Mesendoderm (in vitro differentiated cells): ENCODE results near the gene ZXDC.
A peak's percentile ranks its signal among the peaks of the same experiment; 100 is the strongest.

Experiments
- DNase-seq: peaks from one replicate; pipeline ENCODE4 v3.0.0; 2013
- H2AK5ac ChIP-seq: 2 replicates; pipeline ENCODE4 v1.6.1; 2013; ENCODE audit warnings: low read length, inconsistent platforms
- H2BK120ac ChIP-seq: 2 replicates; pipeline ENCODE4 v1.6.1; 2013; ENCODE audit warnings: low read depth, mild to moderate bottlenecking, low read length, moderate library complexity, mixed read lengths
- H2BK15ac ChIP-seq: replicated peaks from 2 replicates; pipeline ENCODE4 v1.6.1; 2013; ENCODE audit warnings: low read depth, mild to moderate bottlenecking, moderate library complexity
- H2BK5ac ChIP-seq: 2 replicates; pipeline ENCODE4 v1.6.1; 2013; ENCODE audit warnings: low read length, inconsistent platforms
- H3K18ac ChIP-seq: 2 replicates; pipeline ENCODE4 v1.6.1; 2013; ENCODE audit warnings: mild to moderate bottlenecking, low read length, mixed read lengths
- H3K23ac ChIP-seq: one replicate; pipeline ENCODE4 v1.6.1; 2013; ENCODE audit warnings: low read length
- H3K27ac ChIP-seq: 2 replicates; pipeline ENCODE4 v1.5.1; 2013; ENCODE audit warnings: low read depth, mild to moderate bottlenecking, inconsistent platforms, low read length, moderate library complexity
- H3K27me3 ChIP-seq: 2 replicates; pipeline ENCODE4 v1.6.1; 2013; ENCODE audit warnings: low read length, control low read depth, mild to moderate bottlenecking, inconsistent platforms; ENCODE audit not compliant: insufficient read depth, poor library complexity
- H3K36me3 ChIP-seq: 2 replicates; pipeline ENCODE4 v1.6.1; 2013; ENCODE audit warnings: low read length, inconsistent platforms; ENCODE audit not compliant: control insufficient read depth, insufficient read depth
- H3K4ac ChIP-seq: one replicate; pipeline ENCODE4 v1.6.1; 2013; ENCODE audit warnings: low read depth, mild to moderate bottlenecking, low read length, moderate library complexity
- H3K4me1 ChIP-seq: 2 replicates; pipeline ENCODE4 v1.6.1; 2013; ENCODE audit warnings: low read depth, low read length, inconsistent platforms; ENCODE audit not compliant: control insufficient read depth
- H3K4me2 ChIP-seq: 2 replicates; pipeline ENCODE4 v1.6.1; 2013; ENCODE audit warnings: low read length
- H3K4me3 ChIP-seq: 2 replicates; pipeline ENCODE4 v1.5.1; 2013; ENCODE audit warnings: mild to moderate bottlenecking, low read length
- H3K56ac ChIP-seq: one replicate; pipeline ENCODE4 v1.6.1; 2013; ENCODE audit warnings: low read length
- H3K79me1 ChIP-seq: 2 replicates; pipeline ENCODE4 v1.6.1; 2013; ENCODE audit warnings: low read length, inconsistent platforms
- H3K79me2 ChIP-seq: 2 replicates; pipeline ENCODE4 v1.6.1; 2013; ENCODE audit warnings: mild to moderate bottlenecking, low read length; ENCODE audit not compliant: control insufficient read depth, insufficient read depth
- H3K9ac ChIP-seq: 2 replicates; pipeline ENCODE4 v1.6.1; 2013; ENCODE audit warnings: low read length, inconsistent platforms
- H4K5ac ChIP-seq: one replicate; pipeline ENCODE4 v1.6.1; 2013; ENCODE audit warnings: low read length
- H4K8ac ChIP-seq: one replicate; pipeline ENCODE4 v1.6.1; 2013; ENCODE audit warnings: low read depth, mild to moderate bottlenecking, control low read depth, low read length, moderate library complexity
- WGBS: extraction: QIAGEN DNeasy Blood & Tissue Kit; methylation state at CpG from one replicate; pipeline ENCODE4 v1.1.7; 2013; ENCODE audit warnings: low lambda C conversion rate, missing lambda C conversion rate; ENCODE audit not compliant: insufficient coverage; ENCODE audit errors: extremely low coverage; 5-methylcytosine and 5-hydroxymethylcytosine counted together

ZXDC gene

GRCh38 chr3:126494204-126494969 is 18.7 kb upstream of the ZXDC start:
- no peak overlapping the region for H3K23ac ChIP-seq
- no peak overlapping the region for H4K8ac ChIP-seq
- H3K56ac ChIP-seq, result no peak overlapping the region
- H3K18ac ChIP-seq, result no peak overlapping the region
- H2BK120ac ChIP-seq, result no peak overlapping the region
- H2BK15ac ChIP-seq, result no peak overlapping the region
- no peaks in the 10 kb centered on the region for H3K79me1 ChIP-seq
- no peaks in the 10 kb centered on the region for H3K27me3 ChIP-seq
- H3K79me2 ChIP-seq, result no peaks in the 10 kb centered on the region
- no peak overlapping the region for H3K4me2 ChIP-seq
- H3K4ac ChIP-seq, result no peak overlapping the region
- no peak overlapping the region for H2BK5ac ChIP-seq
- no peak overlapping the region for H4K5ac ChIP-seq
- H2AK5ac ChIP-seq, result no peak overlapping the region
- no peak overlapping the region for H3K27ac ChIP-seq
- no peaks in the 10 kb centered on the region for H3K36me3 ChIP-seq
- no peak overlapping the region for H3K9ac ChIP-seq
- H3K4me1 ChIP-seq, result no peaks in the 10 kb centered on the region
- no CpG with 5 or more reads among the region's 12 CpGs for WGBS
- DNase-seq, result no peak
- no peak overlapping the region for H3K4me3 ChIP-seq

- no peak overlapping the region for H2BK15ac ChIP-seq
- no peak overlapping the region for H3K4me2 ChIP-seq
- no peaks in the 10 kb centered on the region for H3K4me1 ChIP-seq
- no peak overlapping the region for H3K18ac ChIP-seq
- no peak overlapping the region for H3K23ac ChIP-seq
- no peak overlapping the region for H4K8ac ChIP-seq
- H2BK120ac ChIP-seq, result no peak overlapping the region
- no peak overlapping the region for H2AK5ac ChIP-seq
- H3K56ac ChIP-seq, result no peak overlapping the region
- WGBS, result no CpG with 5 or more reads among the region's 9 CpGs
- no peak overlapping the region for H3K9ac ChIP-seq
- H2BK5ac ChIP-seq, result no peak overlapping the region
- H3K4me3 ChIP-seq, result no peak overlapping the region
- no peaks in the 10 kb centered on the region for H3K79me1 ChIP-seq
- H3K36me3 ChIP-seq, result no peaks in the 10 kb centered on the region
- no peak overlapping the region for H3K4ac ChIP-seq
- no peaks in the 10 kb centered on the region for H3K79me2 ChIP-seq
- H4K5ac ChIP-seq, result no peak overlapping the region
- DNase-seq, result no peak
- H3K27me3 ChIP-seq, result no peaks in the 10 kb centered on the region
- H3K27ac ChIP-seq, result no peak overlapping the region
Observed at GRCh38 chr3:126493739-126494138, 18.0 kb upstream of the ZXDC start.

- no peak for DNase-seq
- H3K4me3 ChIP-seq, result no peak overlapping the region
- no peak overlapping the region for H3K4me2 ChIP-seq
- no peak overlapping the region for H2BK120ac ChIP-seq
- H3K27me3 ChIP-seq, result no peaks in the 10 kb centered on the region
- no CpG with 5 or more reads among the region's 14 CpGs for WGBS
- no peak overlapping the region for H3K18ac ChIP-seq
- H3K9ac ChIP-seq, result no peak overlapping the region
- H4K8ac ChIP-seq, result no peak overlapping the region
- H2AK5ac ChIP-seq, result no peak overlapping the region
- H3K79me1 ChIP-seq, result no peaks in the 10 kb centered on the region
- no peak overlapping the region for H3K27ac ChIP-seq
- H3K4ac ChIP-seq, result no peak overlapping the region
- no peak overlapping the region for H4K5ac ChIP-seq
- H3K36me3 ChIP-seq, result no peaks in the 10 kb centered on the region
- H2BK15ac ChIP-seq, result no peak overlapping the region
- H3K23ac ChIP-seq, result no peak overlapping the region
- H2BK5ac ChIP-seq, result no peak overlapping the region
- H3K79me2 ChIP-seq, result no peaks in the 10 kb centered on the region
- no peaks in the 10 kb centered on the region for H3K4me1 ChIP-seq
- H3K56ac ChIP-seq, result no peak overlapping the region
Observed at GRCh38 chr3:126493051-126493450, 17.4 kb upstream of the ZXDC start.

- Histone ChIP-seq H2BK5ac (no peak overlapping the region), H3K4ac (no peak overlapping the region), H3K23ac (no peak overlapping the region), H3K9ac (no peak overlapping the region), H3K79me1 (no peaks in the 10 kb centered on the region), H4K8ac (no peak overlapping the region), H3K4me3 (no peak overlapping the region), H2BK15ac (no peak overlapping the region), H2BK120ac (no peak overlapping the region), H3K27me3 (no peaks in the 10 kb centered on the region), H3K18ac (no peak overlapping the region), H3K36me3 (no peaks in the 10 kb centered on the region), H4K5ac (no peak overlapping the region), H3K4me1 (no peaks in the 10 kb centered on the region), H3K56ac (no peak overlapping the region), H2AK5ac (no peak overlapping the region), H3K4me2 (no peak overlapping the region), H3K27ac (no peak overlapping the region), H3K79me2 (no peaks in the 10 kb centered on the region)
- no peak for DNase-seq
- WGBS, result no CpG with 5 or more reads among the region's 21 CpGs
Observed at GRCh38 chr3:126491221-126492013, 15.7 kb upstream of the ZXDC start.

GRCh38 chr3:126490619-126491018 is 14.9 kb upstream of the ZXDC start:
- Histone ChIP-seq H2BK15ac (no peak overlapping the region), H2AK5ac (no peak overlapping the region), H3K4me2 (no peak overlapping the region), H4K8ac (no peak overlapping the region), H3K18ac (no peak overlapping the region), H2BK5ac (no peak overlapping the region), H3K27me3 (no peaks in the 10 kb centered on the region), H3K9ac (no peak overlapping the region), H3K79me1 (no peaks in the 10 kb centered on the region), H2BK120ac (no peak overlapping the region), H3K79me2 (no peaks in the 10 kb centered on the region), H3K4ac (no peak overlapping the region), H4K5ac (no peak overlapping the region), H3K4me1 (no peaks in the 10 kb centered on the region), H3K56ac (no peak overlapping the region), H3K4me3 (no peak overlapping the region), H3K27ac (no peak overlapping the region), H3K36me3 (no peaks in the 10 kb centered on the region), H3K23ac (no peak overlapping the region)
- peak; percentile 39 for DNase-seq
- no CpG with 5 or more reads among the region's 6 CpGs for WGBS
